Fibroblast of skin of back (primary cell): ENCODE results near the gene NT5C3A.

ENCODE experiments used
- DNase-seq: peaks from one replicate; pipeline ENCODE4 v3.0.0-alpha.2; 2013

The NT5C3A gene

DNA sequence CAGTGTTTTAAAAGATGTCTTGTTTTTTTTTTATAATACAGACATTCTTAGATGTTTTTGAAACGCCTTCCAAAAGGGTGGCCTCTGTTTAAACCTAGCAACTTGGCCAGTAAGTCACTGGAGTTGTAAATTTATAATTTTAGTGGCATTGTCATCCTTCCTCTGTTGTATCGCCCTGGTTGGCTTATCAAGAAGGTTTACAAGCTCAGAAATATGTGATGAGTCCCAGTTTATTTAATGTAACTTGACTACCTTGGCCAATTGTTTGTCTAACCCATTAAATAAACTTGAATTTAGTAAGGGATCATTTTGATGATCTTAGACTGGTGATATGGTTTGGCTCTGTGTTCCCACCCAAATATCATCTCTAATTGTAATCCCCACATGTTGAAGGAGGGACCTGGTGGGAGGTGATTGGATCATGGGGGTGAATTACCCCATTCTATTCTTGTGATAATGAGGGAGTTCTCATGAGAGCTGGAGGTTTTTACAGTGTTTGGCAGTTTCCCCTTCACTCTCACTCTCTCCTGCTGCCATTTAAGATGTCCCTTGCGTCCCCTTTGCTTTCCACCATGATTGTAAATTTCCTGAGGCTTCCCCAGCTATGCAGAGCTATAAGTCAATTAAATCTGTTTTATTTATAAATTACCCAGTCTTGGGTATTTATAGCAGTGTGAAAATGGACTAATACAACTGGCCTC, 13.4 kb upstream of the NT5C3A start:
- no peak for DNase-seq

DNA sequence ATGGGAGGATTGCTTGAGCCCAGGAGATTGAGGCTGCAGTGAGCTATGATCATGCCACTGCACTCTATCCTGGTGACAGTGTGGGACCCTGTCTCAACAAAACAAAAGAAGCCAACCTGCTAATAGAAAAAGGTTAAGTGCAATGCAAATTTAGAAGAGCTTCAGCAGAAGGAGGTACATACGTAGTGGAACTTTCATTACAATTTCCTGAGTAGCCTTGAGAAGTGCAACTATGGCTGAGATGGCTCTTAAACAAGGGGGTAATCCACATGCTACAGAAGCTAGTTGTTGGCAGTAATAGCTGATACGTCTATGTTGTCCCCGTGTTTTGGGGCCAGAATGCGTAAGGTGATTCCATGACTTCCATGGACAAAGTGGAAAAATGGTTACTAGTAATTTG, 10.7 kb upstream of the NT5C3A start:
- no peak for DNase-seq

DNA sequence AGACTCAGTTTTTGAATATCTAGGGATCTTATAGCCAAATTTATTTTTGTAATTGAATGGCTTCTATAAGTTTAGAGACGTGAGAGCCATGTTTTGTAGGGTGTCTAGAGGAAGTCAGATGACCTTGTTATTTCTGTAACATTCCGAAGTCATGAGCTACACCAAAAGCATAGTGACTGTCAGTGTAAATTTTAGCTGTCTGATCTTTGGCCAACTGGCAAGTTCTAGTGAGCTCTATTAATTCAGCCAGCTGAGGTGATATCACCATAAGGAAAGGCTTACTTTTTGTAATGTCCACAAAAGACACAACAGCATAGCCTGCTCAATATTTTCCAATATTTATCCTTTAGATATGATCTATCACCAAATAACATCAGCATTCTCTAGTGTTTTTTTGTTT, 9.9 kb upstream of the NT5C3A start:
- DNase-seq = peak; percentile 81

DNA sequence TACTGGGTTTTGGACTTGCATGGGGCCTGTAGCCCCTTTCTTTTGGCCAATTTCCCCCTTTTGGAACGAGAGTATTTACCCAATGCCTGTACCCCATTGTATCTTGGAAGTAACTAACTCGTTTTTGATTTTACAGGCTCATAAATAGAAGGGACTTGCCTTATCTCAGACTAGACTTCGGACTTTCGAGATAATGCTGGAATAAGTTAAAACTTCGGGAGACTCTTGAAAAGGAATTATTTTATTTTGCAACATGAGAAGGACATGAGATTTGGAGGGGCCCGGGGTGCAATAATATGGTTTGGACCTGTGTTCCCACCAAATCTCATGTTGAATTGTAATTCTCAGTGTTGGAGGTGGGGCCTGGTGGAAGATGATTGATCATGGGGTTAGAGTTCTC, 8.3 kb upstream of the NT5C3A start:
- no peak for DNase-seq

DNA sequence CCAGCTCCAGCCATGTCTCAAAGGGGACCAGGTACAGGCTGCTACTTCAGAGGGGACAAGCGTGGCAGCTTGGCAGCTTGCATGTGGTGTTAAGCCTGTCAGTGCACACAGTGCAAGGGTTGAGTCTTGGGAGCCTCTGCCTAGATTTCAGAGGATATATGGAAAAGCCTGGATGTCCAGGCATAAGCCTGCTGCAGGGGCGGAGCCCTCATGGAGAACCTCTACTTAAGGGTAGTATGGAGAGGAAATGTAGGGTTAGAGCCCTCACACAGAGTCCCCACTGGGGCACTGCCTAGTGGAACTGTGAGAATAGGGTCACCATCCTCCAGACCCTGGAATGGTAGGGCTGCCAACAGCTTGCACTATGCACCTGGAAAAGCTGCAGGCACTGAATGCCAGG, 7.7 kb upstream of the NT5C3A start:
- no peak for DNase-seq

DNA sequence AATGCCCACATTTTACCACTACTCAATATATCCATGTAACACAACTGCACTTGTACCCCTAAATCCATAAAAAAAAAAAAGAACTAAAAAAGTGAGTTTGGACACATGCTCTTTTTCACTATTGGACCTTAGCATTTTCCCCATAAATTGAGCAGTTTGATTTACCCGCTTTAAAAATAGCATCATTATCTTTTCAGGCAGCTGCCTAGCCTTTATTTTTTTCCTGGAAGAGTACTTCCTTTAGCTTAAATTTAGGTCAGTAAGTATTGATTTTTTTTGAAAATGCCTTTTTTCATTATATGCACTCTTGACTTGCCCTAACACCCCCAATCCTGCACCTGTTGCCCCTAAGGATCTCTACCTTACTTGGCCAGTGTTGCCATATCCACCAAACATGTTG, 5.3 kb upstream of the NT5C3A start:
- DNase-seq = no peak

DNA sequence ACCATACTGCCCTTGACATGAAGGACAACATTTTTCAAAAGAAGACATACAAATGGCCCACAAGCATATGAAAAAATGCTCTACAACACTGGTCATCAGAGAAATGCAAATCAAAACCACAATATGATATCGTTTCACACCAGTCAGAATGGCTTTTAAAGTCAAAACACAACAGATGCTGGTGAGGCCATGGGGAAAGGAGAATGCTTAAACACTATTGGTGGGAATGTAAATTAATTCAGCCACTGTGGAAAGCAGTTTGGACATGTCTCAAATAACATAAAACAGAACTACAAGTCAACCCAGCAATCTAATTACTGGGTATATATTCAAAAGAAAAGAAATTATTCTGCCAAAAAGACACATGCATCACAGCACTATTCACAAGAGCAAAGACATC, 4.2 kb upstream of the NT5C3A start:
- DNase-seq = no peak

DNA sequence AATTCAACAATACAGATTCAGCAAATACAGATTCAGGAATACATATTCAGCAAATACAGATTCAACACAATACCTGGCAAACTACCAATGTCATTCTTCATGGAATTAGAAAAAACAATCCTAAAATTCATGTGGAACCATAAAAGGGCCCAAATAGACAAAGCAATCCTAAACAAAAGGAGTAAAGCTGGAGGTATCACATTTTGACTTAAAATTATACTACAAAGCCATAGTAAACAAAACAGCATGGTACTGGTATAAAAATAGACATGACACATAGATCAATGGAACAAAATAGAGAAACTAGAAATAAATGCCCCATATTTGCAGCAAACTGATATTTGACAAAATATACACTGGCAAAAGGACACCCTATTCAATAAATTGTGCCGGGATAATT, 3.4 kb upstream of the NT5C3A start:
- no peak for DNase-seq

DNA sequence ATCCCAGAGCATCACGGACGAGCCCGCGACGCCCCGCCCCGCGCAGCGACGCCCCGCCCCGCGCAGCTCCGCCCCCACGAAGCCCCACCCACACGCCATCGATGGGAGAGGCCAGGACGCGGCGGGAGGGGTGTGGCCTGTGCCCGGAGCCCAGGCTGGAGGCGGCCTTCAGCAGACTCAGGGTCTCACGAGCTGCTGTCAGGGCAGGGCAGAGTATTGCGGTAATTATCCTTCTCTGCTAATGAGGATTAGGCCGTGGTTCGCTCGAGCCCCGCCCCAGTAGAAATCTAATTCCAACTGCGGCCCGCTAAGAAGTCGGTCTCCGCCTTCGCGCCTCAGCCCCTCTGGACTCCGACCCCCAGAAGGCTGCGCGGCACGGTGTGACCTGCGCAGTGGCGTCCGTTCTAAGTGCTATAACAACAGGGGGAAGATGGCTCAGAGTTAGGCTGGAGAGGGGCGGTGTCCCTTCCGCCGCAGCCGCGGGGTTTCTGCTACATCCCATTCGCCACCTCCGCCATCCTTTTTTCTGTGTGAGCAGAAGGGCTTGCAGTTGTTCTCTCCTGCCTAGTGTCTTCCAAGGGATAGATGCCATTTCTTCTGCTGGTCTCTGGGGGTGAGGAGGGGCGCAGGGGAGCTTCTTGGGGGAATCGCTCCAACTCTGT, 337 bp upstream of the NT5C3A start:
- DNase-seq = peak; percentile 96

DNA sequence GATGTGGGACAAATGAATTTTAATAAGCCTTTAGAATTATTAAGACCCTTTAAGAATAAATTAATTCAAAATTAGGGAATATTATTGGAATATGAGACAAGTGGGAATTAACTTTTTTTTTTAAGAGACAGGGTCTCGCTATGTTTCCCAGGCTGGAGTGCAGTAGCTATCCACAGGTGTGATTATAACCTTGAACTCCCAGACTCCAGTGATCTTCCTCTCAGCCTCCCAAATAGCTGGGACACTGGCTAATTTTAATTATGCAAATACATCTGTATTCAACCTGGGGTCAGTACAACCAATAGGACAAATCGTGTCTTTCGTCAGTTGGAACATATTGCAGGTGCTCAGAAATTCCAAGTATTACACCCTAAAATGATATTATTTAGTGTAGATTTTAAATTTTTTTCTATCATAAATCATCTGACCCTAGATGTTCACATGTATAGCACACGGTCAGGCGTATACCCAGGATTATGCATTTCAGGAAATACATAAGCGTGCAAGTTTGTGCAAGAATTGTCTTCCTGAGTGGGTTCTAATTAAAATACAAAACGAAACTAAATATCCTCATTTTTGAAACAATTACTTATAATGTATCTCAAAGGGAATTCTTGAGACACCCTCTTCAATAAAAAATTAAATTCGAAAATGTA, 1.2 kb downstream of the NT5C3A start:
- DNase-seq = no peak

DNA sequence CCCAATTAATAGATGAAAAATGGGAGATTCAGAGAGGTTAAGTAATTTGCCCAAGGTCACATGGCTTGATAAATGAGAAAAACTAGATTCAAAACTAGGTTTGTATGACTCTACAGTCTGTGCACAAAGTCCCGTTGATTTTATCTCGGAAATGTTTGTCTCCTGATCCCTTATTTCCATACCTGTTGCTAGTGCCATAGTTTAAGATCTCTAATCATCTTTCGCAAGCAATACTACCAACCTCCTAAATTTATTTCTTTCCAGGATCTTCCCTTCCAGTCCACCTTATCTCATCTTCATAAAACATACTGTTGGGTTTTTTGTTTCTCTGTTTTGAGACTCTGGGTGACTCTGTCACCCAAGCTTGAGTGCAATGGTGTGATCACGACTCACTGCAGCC, 2.9 kb downstream of the NT5C3A start:
- no peak for DNase-seq

DNA sequence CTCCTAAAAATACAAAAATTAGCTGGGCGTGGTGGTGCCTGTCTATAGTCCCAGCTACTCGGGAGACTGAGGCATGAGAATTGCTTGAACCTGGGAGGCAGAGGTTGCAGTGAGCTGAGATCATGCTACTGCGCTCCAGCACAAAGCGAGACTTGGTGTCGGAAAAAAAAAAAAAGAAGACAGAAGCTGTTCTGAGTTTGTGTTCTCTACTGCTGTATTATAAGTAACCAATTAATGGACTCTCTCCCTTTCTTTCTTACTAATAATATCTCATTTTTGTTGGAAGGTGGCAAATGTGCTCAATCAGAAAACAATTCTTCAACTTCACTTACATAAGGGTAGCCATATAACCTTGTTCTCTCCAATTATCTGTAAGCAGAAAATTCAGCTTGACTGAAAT, 7.4 kb downstream of the NT5C3A start:
- no peak for DNase-seq

DNA sequence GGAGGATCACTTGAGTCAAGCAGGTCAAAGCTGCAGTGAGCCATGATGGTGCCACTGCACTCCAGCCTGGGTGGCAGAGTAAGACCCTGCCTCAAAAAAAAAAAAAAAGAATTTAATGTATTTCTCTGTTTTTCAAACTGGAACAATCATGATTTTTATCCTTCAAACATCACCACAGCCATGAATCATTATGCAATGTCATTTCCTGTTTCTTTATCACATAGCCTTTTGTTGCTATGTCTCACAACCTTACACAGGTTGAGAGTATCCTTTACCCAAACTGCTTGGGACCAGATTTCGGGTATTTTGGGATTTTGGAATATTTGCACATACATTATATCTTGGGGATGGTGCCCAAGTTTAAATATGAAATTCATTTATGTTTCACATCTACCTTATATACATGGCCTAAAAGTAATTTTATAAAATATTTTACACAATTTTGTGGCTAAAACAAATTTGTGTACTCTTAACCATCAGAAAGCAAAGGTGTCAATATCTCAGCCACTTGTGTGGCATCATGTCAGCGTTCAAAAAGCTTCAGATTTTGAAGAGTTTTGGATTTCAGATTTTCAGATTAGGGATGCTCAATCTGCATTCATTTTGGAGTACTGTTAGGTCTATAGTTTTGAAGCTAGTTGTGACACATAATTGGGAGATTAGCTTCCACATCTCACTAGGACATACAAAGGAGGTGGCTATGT, 8.2 kb downstream of the NT5C3A start:
- peak; percentile 27 for DNase-seq

DNA sequence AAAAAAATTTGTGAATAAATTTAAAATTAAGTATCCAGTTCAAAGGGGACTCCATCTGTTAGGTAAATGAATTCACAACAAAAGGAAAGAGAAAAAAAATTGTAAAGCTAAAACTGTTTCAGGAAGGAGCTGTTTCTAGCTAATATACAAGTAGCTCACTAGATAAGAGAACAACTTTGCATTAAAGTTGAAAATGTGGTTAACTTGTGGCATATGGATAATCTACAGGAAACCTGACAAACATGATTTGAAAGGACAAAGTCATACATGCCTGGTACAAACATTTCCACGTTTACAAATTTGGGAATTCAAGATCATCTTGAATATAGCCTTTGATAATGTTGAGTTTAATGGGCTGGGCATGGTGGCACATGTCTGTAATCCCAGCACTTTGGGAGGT, 8.9 kb downstream of the NT5C3A start:
- no peak for DNase-seq

DNA sequence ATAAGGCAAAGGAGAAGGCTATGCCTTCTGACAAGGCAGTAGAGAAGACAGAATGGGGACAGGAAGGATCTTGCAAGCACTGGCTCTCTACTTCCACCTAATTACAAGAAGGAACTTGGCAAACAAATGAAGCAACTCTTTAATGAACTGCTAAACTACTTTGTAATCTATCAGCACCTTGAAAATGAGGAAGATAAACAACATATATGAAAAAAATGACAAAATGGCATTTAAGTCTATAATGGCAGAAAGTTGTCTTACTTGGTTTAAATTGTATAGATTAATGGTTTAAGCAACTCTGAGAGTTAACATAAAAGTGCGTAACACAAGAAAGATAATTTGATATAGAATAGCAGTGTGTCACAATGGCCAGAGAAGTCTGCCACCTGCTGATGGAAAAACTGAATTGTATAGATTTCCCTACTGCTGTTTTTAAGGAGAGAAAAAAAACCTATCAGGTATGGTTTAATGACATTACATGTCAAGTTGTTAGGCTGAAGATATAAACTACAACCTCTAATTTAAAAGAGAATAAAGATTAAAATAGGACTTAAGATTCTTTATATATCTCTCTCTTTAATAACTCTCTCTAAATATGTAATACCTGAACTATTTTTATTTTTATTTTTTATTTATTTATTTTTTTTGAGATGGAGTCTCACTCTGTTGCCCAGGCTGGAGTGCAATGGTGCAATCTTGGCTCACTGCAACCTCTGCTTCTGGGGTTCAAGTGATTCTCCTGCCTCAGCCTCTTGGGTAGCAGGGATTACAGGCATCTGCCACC, 11.8 kb downstream of the NT5C3A start:
- peak; percentile 53 for DNase-seq

DNA sequence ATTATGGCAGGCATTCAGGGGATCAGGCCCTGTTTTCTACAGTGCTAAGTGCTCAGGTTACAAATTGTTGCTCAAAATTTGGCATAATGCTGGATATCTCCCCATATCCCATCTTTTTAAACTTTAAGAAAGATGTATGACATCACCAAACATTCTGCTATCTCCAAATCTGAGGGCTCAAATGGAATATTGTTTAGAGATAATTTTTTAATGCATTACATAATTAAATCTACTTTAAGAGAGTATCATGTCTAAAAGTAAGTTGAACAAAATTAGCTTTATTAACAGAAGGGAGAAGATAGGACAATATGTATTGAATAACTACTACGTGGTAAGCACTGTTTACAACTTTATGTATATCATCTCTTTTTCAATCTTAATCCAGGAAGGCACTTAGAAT, 13.9 kb downstream of the NT5C3A start:
- DNase-seq = no peak

DNA sequence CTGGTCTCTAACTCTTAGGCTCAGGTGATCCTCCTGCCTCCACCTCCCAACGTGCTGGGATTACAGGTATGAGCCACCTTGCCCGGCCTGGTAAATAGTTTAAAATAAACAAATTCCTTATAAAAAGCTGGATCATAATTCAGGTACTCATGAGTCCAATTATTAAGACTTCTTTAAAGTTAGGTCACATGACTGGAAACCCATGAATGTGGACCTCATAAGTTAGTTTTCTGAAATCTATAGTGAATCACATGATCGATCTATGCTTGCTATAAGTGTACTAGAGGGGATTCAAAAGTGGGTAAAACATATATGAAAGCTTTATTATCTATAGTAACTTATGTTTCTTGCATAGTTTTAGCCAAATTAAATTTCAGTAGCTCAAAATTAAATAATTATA, 14.3 kb downstream of the NT5C3A start:
- DNase-seq = no peak

DNA sequence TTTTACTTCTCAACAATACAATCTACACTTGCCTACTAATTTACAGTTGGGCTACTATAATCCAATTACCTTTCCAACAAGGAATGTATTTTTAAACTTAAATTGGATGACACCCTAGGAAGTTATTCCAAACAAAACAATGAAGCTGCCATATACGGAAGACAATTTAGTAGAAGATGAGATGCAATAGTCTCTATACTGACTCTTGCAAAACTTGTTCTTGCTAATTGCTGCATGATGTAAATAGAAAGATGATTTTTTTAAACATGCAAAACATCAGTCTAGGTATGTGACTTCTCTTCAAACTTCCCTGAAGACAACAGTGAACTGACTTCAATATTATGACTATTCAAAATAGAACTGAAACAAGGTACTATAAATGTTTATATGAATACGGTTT, 17.6 kb downstream of the NT5C3A start:
- DNase-seq = peak; percentile 52

DNA sequence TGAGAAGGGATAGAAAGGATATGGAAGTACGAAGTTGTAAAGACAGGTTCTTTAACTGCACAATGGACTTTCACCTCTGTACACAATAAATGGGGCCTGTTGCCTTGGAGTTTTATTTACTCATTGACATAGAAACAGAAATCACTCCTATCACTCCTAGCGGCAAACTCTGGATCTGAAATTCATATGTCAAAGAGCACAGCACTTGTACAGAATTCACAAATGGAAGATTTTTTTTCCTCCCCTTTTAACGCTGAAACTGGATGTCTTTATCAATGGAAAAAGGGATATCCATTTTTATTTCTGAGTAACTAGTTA, 18.2 kb downstream of the NT5C3A start:
- no peak for DNase-seq

DNA sequence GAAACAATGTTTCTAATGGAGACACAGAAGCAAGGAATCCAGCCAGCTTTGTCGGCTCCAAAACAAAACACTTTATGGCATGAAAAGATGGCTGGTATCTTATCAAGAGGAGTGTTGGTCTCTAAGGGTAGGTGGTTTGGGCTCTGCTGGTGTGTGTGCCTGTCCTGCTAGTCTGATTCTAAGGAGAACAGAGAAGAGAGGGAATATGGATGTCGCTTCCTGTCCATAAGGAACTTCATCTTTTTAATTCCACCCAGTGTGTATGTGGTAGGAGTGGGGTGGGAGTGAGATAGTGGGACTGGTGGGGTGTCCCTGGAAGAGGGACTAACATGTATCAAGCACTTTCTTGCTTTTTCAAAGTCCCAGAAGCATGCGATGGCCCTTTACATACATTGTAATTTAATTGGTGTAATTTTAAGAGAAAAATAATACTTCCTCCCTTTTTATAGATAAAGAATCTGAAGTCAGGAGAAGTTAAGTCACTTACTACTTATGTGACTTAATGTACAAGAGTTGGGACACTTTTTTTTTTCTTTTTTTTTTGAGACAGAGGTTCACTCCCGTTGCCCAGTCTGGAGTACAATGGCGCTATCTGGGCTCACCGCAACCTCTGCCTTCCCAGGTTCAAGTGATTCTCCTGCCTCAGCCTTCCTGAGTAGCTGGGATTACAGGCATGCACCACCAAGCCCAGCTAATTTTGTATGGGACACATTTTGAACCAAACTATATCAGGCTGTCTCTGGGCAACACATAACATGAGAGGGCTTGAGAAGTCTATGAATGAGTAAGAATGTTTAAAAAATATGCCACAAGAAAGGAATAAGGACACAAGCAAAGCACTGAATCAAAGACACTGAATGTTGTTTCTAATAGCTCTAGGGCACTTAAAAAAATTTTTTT, 18.8 kb downstream of the NT5C3A start:
- DNase-seq = no peak

DNA sequence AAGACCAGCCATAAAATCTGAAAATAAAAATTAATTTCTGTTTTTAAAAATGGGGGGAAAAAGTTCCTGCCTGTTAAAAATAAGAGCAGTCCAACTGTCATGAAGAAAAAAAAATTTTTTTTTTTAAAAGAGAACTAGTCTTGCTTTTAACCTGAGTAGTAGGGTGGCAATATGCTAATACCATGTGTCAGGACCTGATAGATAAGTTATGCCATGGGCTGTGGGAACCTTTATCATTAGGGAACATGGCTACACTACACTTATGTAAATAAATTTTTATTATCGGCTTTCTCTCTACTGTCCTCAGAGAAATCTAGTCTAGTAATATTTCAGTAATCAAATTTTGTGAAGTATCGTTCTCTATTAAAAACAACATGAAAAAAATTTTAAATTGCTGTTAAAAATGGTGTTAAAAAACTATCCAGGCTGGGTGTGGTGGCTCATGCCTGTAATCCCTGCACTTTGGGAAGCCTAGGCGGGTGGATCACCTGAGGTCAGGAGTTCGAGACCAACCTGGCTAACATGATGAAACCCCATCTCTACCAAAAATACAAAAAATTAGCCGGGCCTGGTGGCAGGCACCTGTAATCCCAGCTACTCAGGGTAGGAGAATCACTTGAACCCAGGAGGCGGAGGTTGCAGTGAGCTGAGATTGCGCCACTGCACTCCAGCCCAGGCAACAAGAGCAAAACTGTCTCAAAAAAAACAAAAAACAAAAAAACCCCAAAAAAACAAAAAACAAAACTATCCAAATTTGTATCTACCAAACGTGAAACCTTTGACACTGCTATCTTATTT, 20.7 kb downstream of the NT5C3A start:
- no peak for DNase-seq
